Measurements from ENCODE around the gene DPY19L3.
A peak's percentile ranks its signal among the peaks of the same experiment; 100 is the strongest.
"Not testable (repeated sequence)": the region's sequence is repeated elsewhere in the genome, so short reads cannot be mapped to it uniquely, and the experiment has no call there.

Gene DPY19L3

DNA sequence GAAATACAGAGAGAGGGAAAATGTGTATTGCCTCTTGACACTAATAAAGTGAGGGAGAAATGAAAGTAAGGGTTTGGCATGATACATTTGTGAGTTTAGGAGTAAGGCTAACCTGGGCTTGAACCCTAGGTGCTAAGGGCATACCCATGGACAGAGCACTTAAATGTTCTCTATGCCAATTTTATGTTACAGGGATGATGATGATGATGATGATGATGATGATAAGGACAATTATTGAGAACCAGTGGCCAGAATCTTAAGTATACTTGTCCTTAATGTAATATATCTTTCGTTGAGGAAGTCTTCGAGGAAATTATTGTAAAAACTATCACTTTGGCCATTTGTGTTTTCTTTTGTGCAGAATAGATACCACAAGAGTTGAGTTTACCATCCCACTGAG, 33.2 kb downstream of the DPY19L3 start:
- no peak for FAIRE-seq
- no peak for TF ChIP-seq POLR2A (IDR thresholded peaks at IDR 0.05; ENCODE audit: low read depth, low read length)

DNA sequence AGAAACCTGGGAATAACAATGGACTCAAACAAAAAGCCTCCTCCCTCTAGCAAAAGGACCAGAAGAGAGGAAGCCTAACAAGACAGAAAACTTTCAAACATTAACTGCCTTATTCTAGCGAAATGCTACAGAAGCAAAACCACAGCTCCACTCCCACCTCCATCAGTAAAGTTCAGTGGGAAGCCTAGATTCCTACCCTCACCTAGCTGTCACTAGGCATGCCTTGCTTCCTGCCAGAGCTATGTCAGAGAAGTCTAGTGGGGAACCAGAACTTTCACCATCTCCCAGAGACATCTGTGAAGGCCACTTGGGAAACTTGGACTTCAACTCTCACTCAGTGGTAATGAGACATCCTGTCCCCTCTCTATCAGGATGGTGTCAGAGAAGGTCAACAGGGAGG, 37.1 kb downstream of the DPY19L3 start:
- no peak for DNase-seq (ENCODE audit: insufficient read length, low spot score)
- no peak for FAIRE-seq
- TF ChIP-seq POLR2A (IDR thresholded peaks at IDR 0.05; ENCODE audit: low read depth, low read length), result no peak

More for the DNA sequence above, 33.2 kb downstream of the DPY19L3 start:
- DNase-seq (ENCODE audit: insufficient read length, low spot score), result no peak

- not testable (repeated sequence) for DNase-seq (ENCODE audit: insufficient read length, low spot score); FAIRE-seq
These were observed 42.0 kb downstream of the DPY19L3 start for GRCh38 chr19:32447534-32447933.

- FAIRE-seq, result no peak
- TF ChIP-seq POLR2A (IDR thresholded peaks at IDR 0.05; ENCODE audit: low read depth, low read length), result no peak
- DNase-seq (ENCODE audit: insufficient read length, low spot score), result no peak
These were observed 42.5 kb downstream of the DPY19L3 start for GRCh38 chr19:32448026-32448425.

GRCh38 chr19:32450217-32450616, 44.6 kb downstream of the DPY19L3 start:
- no peak for DNase-seq (ENCODE audit: insufficient read length, low spot score)
- no peak for FAIRE-seq
- no peak for TF ChIP-seq POLR2A (IDR thresholded peaks at IDR 0.05; ENCODE audit: low read depth, low read length)

DNA sequence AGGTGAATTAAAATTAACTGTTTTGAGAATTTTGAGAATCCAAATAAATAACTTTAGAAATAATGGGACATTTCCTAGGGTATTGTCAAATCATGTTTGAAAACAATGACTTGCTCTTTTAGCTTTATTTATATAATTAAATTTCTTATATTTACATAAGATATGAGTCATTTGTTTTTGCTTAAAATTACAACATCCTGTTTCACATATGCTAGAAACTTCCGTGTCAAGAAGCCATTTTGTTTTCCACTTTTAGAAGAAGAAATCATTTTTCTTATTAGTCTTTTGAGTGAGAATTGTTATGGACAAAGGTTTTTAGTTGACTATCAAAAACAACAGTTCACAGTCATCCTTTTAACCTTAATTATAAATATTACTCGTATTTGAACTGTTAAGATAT, 48.2 kb downstream of the DPY19L3 start:
- TF ChIP-seq POLR2A (IDR thresholded peaks at IDR 0.05; ENCODE audit: low read depth, low read length), result no peak
- DNase-seq (ENCODE audit: insufficient read length, low spot score), result no peak
- no peak for FAIRE-seq

GRCh38 chr19:32456406-32456805, 50.8 kb downstream of the DPY19L3 start:
- no peak for TF ChIP-seq POLR2A (IDR thresholded peaks at IDR 0.05; ENCODE audit: low read depth, low read length)
- FAIRE-seq (no peak), DNase-seq (ENCODE audit: insufficient read length, low spot score) (no peak)

DNA sequence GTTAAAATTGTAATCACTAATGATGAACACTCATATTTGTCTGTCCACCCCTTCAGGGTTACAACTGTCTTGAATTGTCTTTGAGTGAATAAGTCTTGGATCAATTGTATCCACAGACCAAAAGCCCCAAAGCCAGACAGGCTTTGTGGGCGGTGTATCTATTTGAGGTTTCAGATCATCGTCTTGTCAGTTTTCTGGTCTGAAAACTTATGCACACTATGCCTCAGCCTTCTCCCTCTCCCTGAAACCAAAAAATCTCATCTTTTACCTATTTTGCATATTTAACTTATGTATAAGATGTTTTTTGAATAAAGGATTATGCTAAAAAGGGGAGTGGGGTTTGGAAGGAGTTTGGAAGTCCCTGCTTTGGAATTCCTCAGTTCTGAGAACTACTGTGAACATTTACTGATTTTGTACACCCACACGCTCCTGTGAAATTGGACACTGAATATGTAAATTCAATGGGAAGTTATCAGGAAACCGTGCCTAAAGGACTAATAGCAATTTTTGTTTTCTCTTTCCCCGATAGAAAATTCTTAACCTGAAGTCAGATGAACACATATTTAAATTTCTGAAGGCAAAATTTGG, 52.1 kb downstream of the DPY19L3 start:
- TF ChIP-seq POLR2A (IDR thresholded peaks at IDR 0.05; ENCODE audit: low read depth, low read length), result no peak
- FAIRE-seq (no peak), DNase-seq (ENCODE audit: insufficient read length, low spot score) (no peak)

- FAIRE-seq, result peak; percentile 27
- no peak for DNase-seq (ENCODE audit: insufficient read length, low spot score)
- no peak for TF ChIP-seq POLR2A (IDR thresholded peaks at IDR 0.05; ENCODE audit: low read depth, low read length)
These were observed 53.0 kb downstream of the DPY19L3 start for GRCh38 chr19:32458500-32459123.

DNA sequence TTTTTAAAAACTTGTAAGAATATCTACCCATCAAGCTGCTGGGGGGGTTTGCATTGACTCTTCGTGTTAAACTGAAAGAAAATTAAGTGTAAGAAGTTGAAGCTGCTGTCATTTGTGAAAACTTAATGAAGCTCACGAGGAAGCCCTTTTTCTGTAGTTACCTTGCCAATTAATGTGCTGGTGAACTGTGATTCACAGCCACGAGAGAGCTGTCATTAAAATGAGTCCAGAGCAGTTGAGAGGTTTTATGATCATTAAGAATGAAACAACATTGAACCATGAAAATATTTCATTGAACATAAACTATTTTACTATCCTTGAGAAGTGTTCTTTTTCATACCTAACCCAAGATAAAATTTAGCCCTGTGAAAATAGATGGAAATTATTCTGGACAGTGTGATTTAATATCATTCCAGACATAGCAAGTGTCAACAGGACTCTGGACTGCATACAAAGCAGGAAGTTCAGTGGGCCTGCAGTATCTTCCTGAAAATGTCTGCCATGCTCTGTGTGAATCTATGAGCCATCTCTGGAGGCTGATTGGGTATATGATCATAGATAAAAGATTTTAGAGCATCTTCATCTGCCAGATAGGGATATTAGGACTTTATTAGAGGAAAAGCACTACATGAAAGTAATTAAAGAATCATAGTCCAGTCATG, 53.8 kb downstream of the DPY19L3 start:
- FAIRE-seq (no peak), DNase-seq (ENCODE audit: insufficient read length, low spot score) (no peak)
- no peak for TF ChIP-seq POLR2A (IDR thresholded peaks at IDR 0.05; ENCODE audit: low read depth, low read length)

GRCh38 chr19:32460476-32460875, 54.9 kb downstream of the DPY19L3 start:
- DNase-seq (ENCODE audit: insufficient read length, low spot score), result no peak
- TF ChIP-seq POLR2A (IDR thresholded peaks at IDR 0.05; ENCODE audit: low read depth, low read length), result no peak
- FAIRE-seq, result no peak

DNA sequence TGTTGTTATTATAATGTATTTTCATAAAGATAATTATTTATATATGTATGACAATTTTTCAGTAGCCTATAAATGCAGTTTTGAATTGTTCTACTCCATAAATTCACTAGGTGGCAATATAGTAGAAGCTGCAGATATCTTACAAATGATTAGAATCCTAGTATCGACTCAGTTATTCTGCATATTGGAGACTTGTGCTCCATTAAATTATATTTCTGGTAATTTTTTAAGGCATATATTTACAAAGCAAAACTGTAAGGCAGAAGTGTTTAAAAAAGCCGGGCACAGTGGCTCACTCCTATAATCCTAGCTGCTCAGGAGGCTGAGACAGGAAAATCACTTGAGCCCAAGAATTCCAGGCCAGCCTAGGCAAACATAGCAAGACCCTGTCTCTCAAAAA, 58.7 kb downstream of the DPY19L3 start:
- DNase-seq (ENCODE audit: insufficient read length, low spot score) (no peak), FAIRE-seq (no peak)
- no peak for TF ChIP-seq POLR2A (IDR thresholded peaks at IDR 0.05; ENCODE audit: low read depth, low read length)

DNA sequence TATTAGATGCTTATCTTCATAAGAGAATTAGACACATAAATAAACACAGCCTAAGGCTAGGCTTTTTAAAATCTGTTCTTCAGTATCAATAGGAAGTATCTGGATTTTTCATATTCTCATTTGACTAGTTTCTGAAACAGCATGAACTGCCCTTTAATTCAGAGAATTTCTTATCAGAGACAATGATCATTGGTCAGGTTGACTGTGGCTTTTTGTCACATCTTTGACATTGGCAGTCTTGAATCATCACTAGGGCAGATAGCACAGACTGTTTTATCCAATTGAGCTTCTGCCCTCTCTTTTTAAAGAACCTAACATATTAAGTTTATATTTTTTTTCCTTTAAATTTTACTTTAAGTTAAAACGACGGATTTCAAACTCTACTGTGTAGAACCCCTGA, 59.6 kb downstream of the DPY19L3 start:
- peak; percentile 15 for FAIRE-seq
- no peak for TF ChIP-seq POLR2A (IDR thresholded peaks at IDR 0.05; ENCODE audit: low read depth, low read length)
- no peak for DNase-seq (ENCODE audit: insufficient read length, low spot score)

GRCh38 chr19:32469795-32470194, 64.2 kb downstream of the DPY19L3 start:
- FAIRE-seq, result no peak
- no peak for TF ChIP-seq POLR2A (IDR thresholded peaks at IDR 0.05; ENCODE audit: low read depth, low read length)

DNA sequence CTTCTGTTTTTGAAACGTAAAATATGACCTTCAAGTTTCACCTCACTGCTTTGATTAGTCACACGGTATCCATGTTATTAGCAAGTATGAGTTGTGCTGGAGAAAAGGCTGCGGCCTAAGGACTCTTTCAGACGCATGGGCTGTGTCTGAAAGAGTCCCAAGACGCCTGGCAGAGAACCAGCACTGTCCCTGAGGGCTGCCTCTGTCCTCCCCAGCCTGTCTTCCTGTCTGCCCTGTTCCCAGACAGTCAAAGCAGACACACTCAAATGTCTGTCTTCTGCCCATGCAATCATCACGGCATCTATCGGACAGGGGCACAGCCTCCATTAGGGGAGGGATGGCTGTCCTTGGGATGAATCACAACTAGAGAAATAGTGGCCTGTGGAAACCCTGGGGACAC, 65.5 kb downstream of the DPY19L3 start:
- no peak for TF ChIP-seq POLR2A (IDR thresholded peaks at IDR 0.05; ENCODE audit: low read depth, low read length)
- no peak for DNase-seq (ENCODE audit: insufficient read length, low spot score)
- no peak for FAIRE-seq

More at GRCh38 chr19:32469795-32470194, 64.2 kb downstream of the DPY19L3 start:
- DNase-seq (ENCODE audit: insufficient read length, low spot score), result no peak

All from H54 (cell line).